IMR-90 (cell line): ENCODE measurements around the gene CYB5R3. TPM values are rescaled to one million over a fixed set of nuclear protein-coding genes. Genes with fewer than 3 reads are reported as not detected.

Experiments used
- ATAC-seq: fragments of 200-7000 bp; cut with Tn5 transposase; 2 replicates; pipeline ENCODE4 v1.9.1; 2020; ENCODE audit warnings: low read depth, mild to moderate bottlenecking, moderate library complexity
- BruUV-seq: library from RNA; stranded (reverse); fragments of 400-500 nt; replicated peaks from 2 replicates; lab custom pipeline; 2021; lab: Mats Ljungman, UMichigan
- CTCF ChIA-PET: fragments of 300-600 bp; formaldehyde crosslinking; extraction: SDS; loops from one replicate; lab custom pipeline; 2021; ENCODE audit warnings: antibody characterized with exemption; lab: Yijun Ruan, JAX
- POLR2A ChIA-PET: fragments of 300-600 bp; sonication (Branson Sonifier 250); formaldehyde crosslinking; loops from one replicate; lab custom pipeline; 2022; ENCODE audit warnings: antibody characterized with exemption; ENCODE audit not compliant: unreplicated experiment; lab: Charles Lee
- DNase-seq: peaks from one replicate; pipeline ENCODE4 v3.0.0; 2013
- H2AFZ ChIP-seq: replicated peaks from 2 replicates; pipeline ENCODE3; 2013; ENCODE audit warnings: low read length, mild to moderate bottlenecking; ENCODE audit not compliant: poor library complexity
- H2AK5ac ChIP-seq: 2 replicates; pipeline ENCODE4 v1.6.1; 2013; ENCODE audit warnings: low read depth, low read length, inconsistent platforms
- H2AK9ac ChIP-seq: replicated peaks from 2 replicates; pipeline ENCODE3; 2013; ENCODE audit warnings: mild to moderate bottlenecking, low read depth, low read length, moderate library complexity; ENCODE audit not compliant: poor library complexity
- H2BK120ac ChIP-seq: 2 replicates; pipeline ENCODE4 v1.6.1; 2013; ENCODE audit warnings: low read depth, low read length, inconsistent platforms
- H2BK15ac ChIP-seq: 3 replicates; pipeline ENCODE4 v1.6.1; 2013; ENCODE audit warnings: low read depth, low read length, inconsistent platforms
- H2BK20ac ChIP-seq: 2 replicates; pipeline ENCODE4 v1.6.1; 2013; ENCODE audit warnings: low read depth, mild to moderate bottlenecking, inconsistent platforms, low read length, moderate library complexity
- H2BK5ac ChIP-seq: 2 replicates; pipeline ENCODE4 v1.6.1; 2013; ENCODE audit warnings: mild to moderate bottlenecking, low read depth, low read length, inconsistent platforms; ENCODE audit not compliant: poor library complexity, severe bottlenecking
- H3K14ac ChIP-seq: replicated peaks from 2 replicates; pipeline ENCODE4 v1.6.1; 2013; ENCODE audit warnings: low read depth, low read length, inconsistent platforms
- H3K18ac ChIP-seq: 2 replicates; pipeline ENCODE4 v1.6.1; 2013; ENCODE audit warnings: low read depth, low read length, control low read depth
- H3K23ac ChIP-seq: 2 replicates; pipeline ENCODE4 v1.6.1; 2013; ENCODE audit warnings: low read depth, low read length, inconsistent platforms
- H3K27ac ChIP-seq: 2 replicates; pipeline ENCODE4 v1.5.1; 2013; ENCODE audit warnings: mild to moderate bottlenecking, control low read depth, low read length; ENCODE audit not compliant: insufficient read depth
- H3K27me3 ChIP-seq: 2 replicates; pipeline ENCODE4 v1.6.1; 2013; ENCODE audit warnings: low read length; ENCODE audit not compliant: control insufficient read depth, insufficient read depth
- H3K36me3 ChIP-seq: 2 replicates; pipeline ENCODE4 v1.6.1; 2013; ENCODE audit warnings: low read length, mixed read lengths; ENCODE audit not compliant: control insufficient read depth, insufficient read depth
- H3K4ac ChIP-seq: 2 replicates; pipeline ENCODE4 v1.6.1; 2013; ENCODE audit warnings: low read depth, low read length, inconsistent platforms
- H3K4me1 ChIP-seq: 2 replicates; pipeline ENCODE4 v1.6.1; 2013; ENCODE audit warnings: low read length, mixed read lengths; ENCODE audit not compliant: control insufficient read depth, insufficient read depth
- H3K4me2 ChIP-seq: 2 replicates; pipeline ENCODE4 v1.6.1; 2013; ENCODE audit warnings: low read depth, mild to moderate bottlenecking, control low read depth, low read length, moderate library complexity
- H3K4me3 ChIP-seq: 2 replicates; pipeline ENCODE4 v1.5.1; 2013; ENCODE audit warnings: low read depth, mild to moderate bottlenecking, control low read depth, low read length, moderate library complexity; ENCODE audit not compliant: insufficient read depth
- H3K56ac ChIP-seq: 2 replicates; pipeline ENCODE4 v1.6.1; 2013; ENCODE audit warnings: low read length, inconsistent platforms; ENCODE audit not compliant: insufficient read depth; ENCODE audit errors: extremely low read depth
- H3K79me1 ChIP-seq, 2 experiments: 2 replicates each; pipeline ENCODE4 v1.6.1; 2013; ENCODE audit warnings: low read length in 2 of 2, inconsistent platforms in 1 of 2, low read depth in 1 of 2
- H3K9ac ChIP-seq: 2 replicates; pipeline ENCODE4 v1.6.1; 2013; ENCODE audit warnings: low read depth, low read length, control low read depth
- H3K9me1 ChIP-seq: 2 replicates; pipeline ENCODE4 v1.6.1; 2013; ENCODE audit warnings: low read length, inconsistent platforms; ENCODE audit not compliant: insufficient read depth
- H3K9me3 ChIP-seq: 2 replicates; pipeline ENCODE4 v1.6.1; 2013; ENCODE audit warnings: low read length; ENCODE audit not compliant: control insufficient read depth, insufficient read depth
- H4K20me1 ChIP-seq: 2 replicates; pipeline ENCODE4 v1.6.1; 2013; ENCODE audit warnings: low read length, inconsistent platforms; ENCODE audit not compliant: insufficient read depth
- H4K5ac ChIP-seq: 2 replicates; pipeline ENCODE4 v1.6.1; 2013; ENCODE audit warnings: mild to moderate bottlenecking, low read depth, low read length, control low read depth
- H4K8ac ChIP-seq, 2 experiments: 2 replicates each; pipeline ENCODE4 v1.6.1; 2013; ENCODE audit warnings: low read depth in 2 of 2, low read length in 2 of 2, control low read depth in 1 of 2, inconsistent platforms in 1 of 2
- H4K91ac ChIP-seq: 2 replicates; pipeline ENCODE4 v1.6.1; 2013; ENCODE audit warnings: low read depth, low read length, inconsistent platforms; ENCODE audit not compliant: insufficient read depth
- BHLHE40 ChIP-seq: fragments of 150-350 bp; IDR thresholded peaks from 2 replicates; pipeline ENCODE4 v1.6.1; 2016; ENCODE audit warnings: mild to moderate bottlenecking, low read depth, low read length
- CEBPB ChIP-seq: IDR thresholded peaks from 2 replicates; pipeline ENCODE4 v1.6.1; 2012; ENCODE audit warnings: low read depth, low read length, improper control_type of control experiment
- CHD1 ChIP-seq: IDR thresholded peaks from 2 replicates; pipeline ENCODE4 v1.6.1; 2012; ENCODE audit warnings: low read depth, low read length, improper control_type of control experiment
- CTCF ChIP-seq: conservative IDR thresholded peaks from 2 replicates; pipeline ENCODE4 v1.5.1; 2012; ENCODE audit warnings: mild to moderate bottlenecking, low read depth, low read length, improper control_type of control experiment
- ELK1 ChIP-seq: fragments of 150-350 bp; IDR thresholded peaks from 2 replicates; pipeline ENCODE4 v1.6.1; 2016; ENCODE audit warnings: low read depth, mild to moderate bottlenecking, low read length, moderate library complexity, borderline replicate concordance
- FOS ChIP-seq: fragments of 150-350 bp; IDR thresholded peaks from 2 replicates; pipeline ENCODE4 v1.6.1; 2016; ENCODE audit warnings: low read depth, low read length
- MAFK ChIP-seq: IDR thresholded peaks from 2 replicates; pipeline ENCODE4 v1.6.1; 2012; ENCODE audit warnings: low read depth, low read length, improper control_type of control experiment
- MAZ ChIP-seq: IDR thresholded peaks from 2 replicates; pipeline ENCODE4 v1.6.1; 2012; ENCODE audit warnings: low read depth, mild to moderate bottlenecking, low read length, improper control_type of control experiment, moderate library complexity, borderline replicate concordance
- MXI1 ChIP-seq: IDR thresholded peaks from 2 replicates; pipeline ENCODE4 v1.6.1; 2012; ENCODE audit warnings: low read depth, mild to moderate bottlenecking, low read length, moderate library complexity, borderline replicate concordance
- NFE2L2 ChIP-seq: fragments of 150-350 bp; IDR thresholded peaks from 2 replicates; pipeline ENCODE4 v1.6.1; 2016; ENCODE audit warnings: low read depth, mild to moderate bottlenecking, low read length
- POLR2A ChIP-seq: IDR thresholded peaks from 2 replicates; pipeline ENCODE4 v1.6.1; 2012; ENCODE audit warnings: mild to moderate bottlenecking, low read depth, low read length
- RAD21 ChIP-seq: IDR thresholded peaks from 2 replicates; pipeline ENCODE4 v1.6.1; 2012; ENCODE audit warnings: low read length, improper control_type of control experiment
- RCOR1 ChIP-seq: IDR thresholded peaks from 2 replicates; pipeline ENCODE4 v1.6.1; 2012; ENCODE audit warnings: mild to moderate bottlenecking, low read length, improper control_type of control experiment; ENCODE audit not compliant: insufficient replicate concordance
- RFX5 ChIP-seq: IDR thresholded peaks from 2 replicates; pipeline ENCODE4 v1.8.0; 2012; ENCODE audit warnings: low read depth, mild to moderate bottlenecking, low read length, moderate library complexity
- SMC3 ChIP-seq: fragments of 150-350 bp; IDR thresholded peaks from 2 replicates; pipeline ENCODE4 v1.6.1; 2016; ENCODE audit warnings: low read depth, mild to moderate bottlenecking, antibody characterized with exemption, low read length, moderate library complexity
- USF2 ChIP-seq: fragments of 150-350 bp; IDR thresholded peaks from 2 replicates; pipeline ENCODE4 v1.6.1; 2017; ENCODE audit warnings: mild to moderate bottlenecking, antibody characterized with exemption, low read length, low read depth
- WGBS, 2 experiments: methylation state at CpG; one replicate each; pipeline versions ENCODE4 v1.1.5 to v1.1.7; 2013; ENCODE audit warnings: missing lambda C conversion rate in 2 of 2; ENCODE audit not compliant: insufficient read length in 1 of 2; ENCODE audit errors: extremely low coverage in 2 of 2; 5-methylcytosine and 5-hydroxymethylcytosine counted together
- dilution Hi-C: fragments of 300-500 bp; cut with HindIII; formaldehyde crosslinking; loops from one replicate; pipeline ENCODE4 v1.14.3; 2018; ENCODE audit warnings: low sequenced_read_pairs; ENCODE audit not compliant: unreplicated experiment
- in situ Hi-C: fragments of 300-500 bp; cut with MboI; formaldehyde crosslinking; loops from 3 replicates; pipeline ENCODE4 v1.14.3; 2019; ENCODE audit warnings: low sequenced_read_pairs, inconsistent platforms, mixed read lengths
- intact Hi-C: fragments of 100-400 bp; cut with micrococcal nuclease; formaldehyde crosslinking; loops from 2 replicates; pipeline ENCODE4 v1.10.0; 2022
- polyA plus RNA-seq, 3 experiments: library from polyadenylated mRNA; depleted of rRNA; stranded (reverse); fragments of >200 nt; gene quantifications; 2 replicates each; pipeline ENCODE4 v1.2.3, GENCODE V29; 2012; ENCODE audit warnings: low replicate concordance in 1 of 3
- total RNA-seq: library from RNA; depleted of rRNA; stranded (reverse); fragments of >200 nt; gene quantifications from 2 replicates; pipeline ENCODE4 v1.2.3, GENCODE V29; 2012

CYB5R3 gene
- total and polyA plus RNA-seq, 2 of the 4 experiments (the other 2 are of a cell fraction): 44.1 to 362 TPM

- H3K79me1 ChIP-seq: peaks cover 18 to 34% of the 10 kb centered on the region in 2 experiments
- H4K20me1 ChIP-seq: peaks cover 4% of the 10 kb centered on the region; the same call in 1 of the 2 replicates
- H3K9me3 ChIP-seq: no peaks in the 10 kb centered on the region
- no peak overlapping the region for H3K4me2 ChIP-seq
- no peak overlapping the region for H2BK5ac ChIP-seq
- ChIA-PET POLR2A (no interaction called here), CTCF (no interaction called here)
- in situ Hi-C loops: no loop called here
- H3K23ac ChIP-seq: no peak overlapping the region
- DNase-seq: no peak
- no peak overlapping the region for H4K5ac ChIP-seq
- no peak overlapping the region for H3K56ac ChIP-seq
- peaks cover 15% of the 10 kb centered on the region for H3K4me1 ChIP-seq
- TF ChIP-seq BHLHE40 (no peak), SMC3 (no peak), USF2 (no peak), POLR2A (no peak), MXI1 (no peak), RCOR1 (no peak), ELK1 (no peak), MAZ (no peak), MAFK (no peak), RAD21 (no peak), RFX5 (no peak), CEBPB (no peak), CTCF (no peak), FOS (no peak), CHD1 (no peak), NFE2L2 (no peak)
- no peak overlapping the region for H3K27ac ChIP-seq
- no peak overlapping the region for H2BK15ac ChIP-seq
- H3K27me3 ChIP-seq: no peaks in the 10 kb centered on the region
- H3K4me3 ChIP-seq: no peak overlapping the region
- H3K9me1 ChIP-seq: peaks cover 7% of the 10 kb centered on the region
- no peak overlapping the region for H2BK120ac ChIP-seq
- no peak overlapping the region for H2AK9ac ChIP-seq
- H3K36me3 ChIP-seq: peaks cover 32% of the 10 kb centered on the region
- no peak overlapping the region for H3K14ac ChIP-seq
- no peak for ATAC-seq
- BruUV-seq: no TSS peak
- H2BK20ac ChIP-seq: no peak overlapping the region
- H3K9ac ChIP-seq: no peak overlapping the region
- intact Hi-C loops: no loop called here
- no peak overlapping the region for H4K91ac ChIP-seq
- no peak overlapping the region for H4K8ac ChIP-seq
- no peak overlapping the region for H3K18ac ChIP-seq
- no peak overlapping the region for H2AK5ac ChIP-seq
- no peak overlapping the region for H2AFZ ChIP-seq
- H3K4ac ChIP-seq: no peak overlapping the region
- dilution Hi-C loops: no loop called here
- WGBS, 2 experiments: 98% methylated on average over 37 of the region's 51 CpGs; no CpG with 5 or more reads in 1 of the 2 experiments
Measured at GRCh38 chr22:42693055-42693762, 44.0 kb upstream of the CYB5R3 start.
